Memory B cell (primary cell): ENCODE measurements around the gene UBR2.
"Not testable (repeated sequence)": the region's sequence is repeated elsewhere in the genome, so short reads cannot be mapped to it uniquely, and the experiment has no call there.

Source experiments
- ATAC-seq: fragments of 150-1000 bp; cut with Tn5 transposase; 2 replicates; pipeline ENCODE4 v1.10.0; 2021; ENCODE audit warnings: low read depth, mild to moderate bottlenecking, moderate library complexity
- DNase-seq, 2 donors: peaks; one replicate each; pipeline ENCODE4 v3.0.0; 2022; ENCODE audit warnings: low spot score in 2 of 2
- H3K27ac Mint-ChIP-seq: one replicate; pipeline ENCODE4 v1.8.0; 2022; ENCODE audit warnings: mild to moderate bottlenecking, moderate library complexity, mixed read lengths
- H3K27me3 Mint-ChIP-seq: one replicate; pipeline ENCODE4 v1.8.0; 2022; ENCODE audit warnings: mixed read lengths
- H3K36me3 Mint-ChIP-seq: one replicate; pipeline ENCODE4 v1.8.0; 2022; ENCODE audit warnings: mild to moderate bottlenecking, mixed read lengths
- H3K4me1 Mint-ChIP-seq: one replicate; pipeline ENCODE4 v1.8.0; 2022; ENCODE audit warnings: mixed read lengths
- H3K4me3 Mint-ChIP-seq: one replicate; pipeline ENCODE4 v1.8.0; 2022; ENCODE audit warnings: mild to moderate bottlenecking, moderate library complexity, mixed read lengths
- H3K9me3 Mint-ChIP-seq: one replicate; pipeline ENCODE4 v1.8.0; 2022; ENCODE audit warnings: mixed read lengths

Gene UBR2

DNA sequence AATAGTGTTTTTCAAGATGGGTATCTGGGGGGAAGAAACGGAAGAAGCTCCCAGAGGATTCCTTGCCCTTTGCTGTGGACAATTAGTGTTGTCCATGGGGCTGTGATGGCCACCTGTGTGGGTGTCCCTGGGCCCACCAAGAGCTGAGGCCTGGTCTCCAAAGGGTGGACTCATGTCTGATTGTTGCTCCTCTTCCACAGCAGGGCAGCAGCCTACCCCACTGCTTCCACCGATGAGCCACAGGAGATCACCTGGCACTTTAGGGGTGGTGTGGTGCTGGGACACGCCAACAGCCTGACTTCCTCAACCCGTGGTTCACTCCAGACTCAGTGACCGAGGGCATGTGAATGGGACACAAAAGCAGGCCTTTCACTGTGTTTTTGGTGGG is 133.4 kb downstream of the UBR2 start:
- Mint-ChIP-seq H3K36me3 (no peaks in the 10 kb centered on the region), H3K27me3 (no peaks in the 10 kb centered on the region), H3K4me3 (no peak overlapping the region), H3K4me1 (peaks cover 4% of the 10 kb centered on the region), H3K27ac (peak overlapping the region; percentile 47), H3K9me3 (no peaks in the 10 kb centered on the region)
- DNase-seq (no peak), ATAC-seq (no peak)

- Mint-ChIP-seq H3K27ac (no peak overlapping the region), H3K36me3 (no peaks in the 10 kb centered on the region), H3K9me3 (no peaks in the 10 kb centered on the region), H3K4me1 (peaks cover 4% of the 10 kb centered on the region), H3K27me3 (no peaks in the 10 kb centered on the region), H3K4me3 (no peak overlapping the region)
- DNase-seq (no peak), ATAC-seq (no peak)
These were observed 134.4 kb downstream of the UBR2 start for GRCh38 chr6:42698217-42698616.

DNA sequence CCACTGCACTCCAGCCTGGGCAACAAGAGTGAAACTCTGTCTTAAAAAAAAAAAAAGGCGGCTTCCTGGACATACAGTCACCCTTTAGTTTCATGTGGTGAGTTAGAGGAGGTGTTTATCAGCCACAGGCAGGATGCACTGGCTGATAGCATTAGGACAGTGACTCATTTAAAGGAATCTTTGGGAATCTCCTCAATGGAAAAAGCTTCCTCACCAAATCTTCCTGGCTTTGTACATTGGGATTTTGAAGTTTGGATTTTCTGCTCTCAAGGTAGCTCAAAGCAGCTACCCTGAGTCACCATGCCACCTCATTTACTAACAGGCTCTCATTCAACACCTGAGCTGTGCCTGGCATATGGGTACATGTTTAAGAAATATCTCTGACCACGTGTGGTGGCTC is 138.4 kb downstream of the UBR2 start:
- Mint-ChIP-seq H3K4me1 (no peaks in the 10 kb centered on the region), H3K27ac (no peak overlapping the region), H3K4me3 (no peak overlapping the region), H3K9me3 (no peaks in the 10 kb centered on the region), H3K36me3 (no peaks in the 10 kb centered on the region), H3K27me3 (no peaks in the 10 kb centered on the region)
- no peak for DNase-seq
- no peak for ATAC-seq

- not testable (repeated sequence) for ATAC-seq, H3K27ac Mint-ChIP-seq, H3K27me3 Mint-ChIP-seq, H3K4me1 Mint-ChIP-seq, H3K36me3 Mint-ChIP-seq, H3K4me3 Mint-ChIP-seq, H3K9me3 Mint-ChIP-seq, DNase-seq
These were observed 139.0 kb downstream of the UBR2 start for GRCh38 chr6:42702786-42703185.

GRCh38 chr6:42704251-42704936 is 140.6 kb downstream of the UBR2 start:
- Mint-ChIP-seq H3K27me3 (no peaks in the 10 kb centered on the region), H3K4me1 (no peaks in the 10 kb centered on the region), H3K27ac (no peak overlapping the region), H3K36me3 (no peaks in the 10 kb centered on the region), H3K4me3 (no peak overlapping the region), H3K9me3 (no peaks in the 10 kb centered on the region)
- DNase-seq (no peak), ATAC-seq (no peak)

DNA sequence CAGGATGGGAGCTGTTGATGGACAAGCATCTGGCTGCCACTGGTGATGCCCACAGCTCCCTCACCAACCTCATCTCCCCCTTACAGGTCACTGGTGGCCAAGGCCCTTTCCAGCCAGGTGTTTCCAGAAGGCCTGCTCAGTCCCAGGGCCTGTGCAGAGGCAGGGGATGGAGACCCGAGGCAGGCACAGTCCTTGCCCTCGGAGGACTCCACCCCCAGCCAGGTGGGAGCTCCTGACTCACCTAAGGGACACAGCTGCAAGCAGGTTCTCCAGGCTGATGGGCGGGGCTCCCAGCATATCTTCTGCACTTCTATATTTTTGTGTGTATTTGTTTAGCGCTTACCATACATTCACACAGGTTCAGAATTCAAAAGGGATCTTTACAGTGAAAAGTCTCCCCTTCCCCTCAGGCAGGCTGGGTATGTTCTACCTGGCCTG is 141.1 kb downstream of the UBR2 start:
- no peaks in the 10 kb centered on the region for H3K4me1 Mint-ChIP-seq
- no peaks in the 10 kb centered on the region for H3K9me3 Mint-ChIP-seq
- no peak for DNase-seq
- no peaks in the 10 kb centered on the region for H3K36me3 Mint-ChIP-seq
- H3K4me3 Mint-ChIP-seq = no peak overlapping the region
- no peak overlapping the region for H3K27ac Mint-ChIP-seq
- H3K27me3 Mint-ChIP-seq = no peaks in the 10 kb centered on the region
- ATAC-seq = no peak

DNA sequence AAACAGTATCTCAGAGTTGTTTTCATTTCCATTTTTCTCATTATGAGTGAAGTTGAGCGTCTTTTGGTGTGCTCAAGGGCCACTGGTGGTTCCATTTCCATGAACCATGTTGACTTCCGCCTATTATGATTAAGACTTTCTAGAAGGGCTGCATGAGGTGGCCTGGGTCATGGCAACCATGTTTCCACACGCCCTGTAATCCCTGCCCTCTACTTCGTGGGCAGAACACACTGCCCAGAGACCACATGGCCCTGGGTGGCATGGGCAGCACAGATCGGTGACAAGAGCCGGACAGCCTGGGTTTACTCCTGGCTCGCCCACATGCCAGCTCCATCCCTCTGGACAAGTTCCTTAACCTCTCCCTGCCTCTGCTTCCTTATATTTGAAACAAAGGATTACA is 143.8 kb downstream of the UBR2 start:
- H3K4me3 Mint-ChIP-seq = no peak overlapping the region
- DNase-seq (no peak), ATAC-seq (no peak)
- H3K27me3 Mint-ChIP-seq = no peaks in the 10 kb centered on the region
- no peak overlapping the region for H3K27ac Mint-ChIP-seq
- H3K9me3 Mint-ChIP-seq = peaks cover 3% of the 10 kb centered on the region
- no peaks in the 10 kb centered on the region for H3K4me1 Mint-ChIP-seq
- H3K36me3 Mint-ChIP-seq = peaks cover 3% of the 10 kb centered on the region

- no peak for ATAC-seq
- Mint-ChIP-seq H3K27me3 (no peaks in the 10 kb centered on the region), H3K4me1 (no peaks in the 10 kb centered on the region), H3K36me3 (peaks cover 3% of the 10 kb centered on the region), H3K27ac (no peak overlapping the region), H3K9me3 (peaks cover 3% of the 10 kb centered on the region), H3K4me3 (no peak overlapping the region)
- no peak for DNase-seq
These were observed 144.3 kb downstream of the UBR2 start for GRCh38 chr6:42708096-42708495.

DNA sequence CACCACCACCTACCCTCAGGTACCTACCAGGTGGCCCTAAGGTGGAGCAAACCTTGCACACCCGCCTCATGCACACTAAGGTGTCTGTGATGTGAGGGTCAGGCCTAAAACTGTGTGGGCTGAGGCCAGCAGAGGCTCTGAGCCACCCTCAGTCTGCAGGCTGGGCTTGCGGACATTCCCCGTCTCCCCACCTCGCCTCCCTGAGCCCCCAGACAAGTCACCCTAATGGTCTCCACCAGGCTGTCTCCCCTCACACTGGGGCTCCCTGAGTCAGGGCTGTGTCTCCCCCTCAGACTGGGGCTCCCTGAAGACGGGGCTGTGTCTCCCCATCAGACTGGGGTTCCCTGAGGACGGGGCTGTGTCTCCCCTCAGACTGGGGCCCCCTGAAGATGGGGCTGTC is 146.0 kb downstream of the UBR2 start:
- H3K4me3 Mint-ChIP-seq = no peak overlapping the region
- peaks cover 3% of the 10 kb centered on the region for H3K9me3 Mint-ChIP-seq
- peaks cover 3% of the 10 kb centered on the region for H3K36me3 Mint-ChIP-seq
- no peaks in the 10 kb centered on the region for H3K27me3 Mint-ChIP-seq
- DNase-seq (no peak), ATAC-seq (no peak)
- no peaks in the 10 kb centered on the region for H3K4me1 Mint-ChIP-seq
- no peak overlapping the region for H3K27ac Mint-ChIP-seq

DNA sequence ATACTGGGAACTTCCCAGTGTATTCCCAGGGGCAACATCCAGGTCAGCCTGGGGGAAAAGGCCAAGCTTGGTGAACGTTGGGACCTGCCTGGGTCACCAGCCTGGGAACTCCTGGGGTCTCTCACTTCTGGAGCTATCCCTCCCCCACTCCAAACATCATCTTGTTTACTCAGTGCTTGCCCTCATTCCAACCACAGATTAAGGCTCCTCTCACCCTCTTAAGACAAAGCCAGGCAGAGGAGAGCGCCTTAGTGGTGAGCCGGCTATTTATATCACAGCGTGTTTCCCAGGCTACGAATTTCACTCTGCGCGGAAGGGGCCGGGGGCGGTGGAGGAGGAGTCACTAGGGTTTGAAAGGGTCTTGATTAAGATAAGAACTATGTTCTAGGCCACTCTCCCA is 146.5 kb downstream of the UBR2 start:
- ATAC-seq = no peak

DNA sequence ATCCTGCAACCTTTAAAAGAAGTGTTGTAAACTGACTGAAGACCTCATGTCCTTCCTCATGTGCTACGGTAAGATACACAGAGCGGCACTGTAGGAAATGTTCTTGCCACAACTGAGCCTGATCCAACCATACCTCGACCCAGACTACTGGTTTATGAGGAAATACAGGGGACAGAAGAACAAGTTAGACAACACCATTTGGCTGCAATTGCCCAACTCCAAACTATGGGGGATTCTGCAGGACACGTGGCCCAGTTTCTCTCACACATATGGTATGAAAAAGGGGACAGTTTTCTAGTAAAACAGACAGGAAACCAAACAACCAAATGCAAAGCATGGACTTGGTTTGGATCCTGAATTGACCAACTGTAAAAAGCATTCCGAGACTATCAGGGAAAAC is 148.1 kb downstream of the UBR2 start:
- H3K4me3 Mint-ChIP-seq = no peak overlapping the region
- no peaks in the 10 kb centered on the region for H3K4me1 Mint-ChIP-seq
- H3K9me3 Mint-ChIP-seq = peaks cover 3% of the 10 kb centered on the region
- ATAC-seq = no peak
- no peak overlapping the region for H3K27ac Mint-ChIP-seq
- H3K36me3 Mint-ChIP-seq = peaks cover 3% of the 10 kb centered on the region
- no peak for DNase-seq
- no peaks in the 10 kb centered on the region for H3K27me3 Mint-ChIP-seq

More for the DNA sequence above, 146.5 kb downstream of the UBR2 start:
- Mint-ChIP-seq H3K27ac (no peak overlapping the region), H3K36me3 (peaks cover 3% of the 10 kb centered on the region), H3K9me3 (peaks cover 3% of the 10 kb centered on the region), H3K4me1 (no peaks in the 10 kb centered on the region), H3K4me3 (no peak overlapping the region), H3K27me3 (no peaks in the 10 kb centered on the region)
- DNase-seq = no peak

GRCh38 chr6:42714098-42714761 is 150.4 kb downstream of the UBR2 start:
- H3K9me3 Mint-ChIP-seq = peaks cover 3% of the 10 kb centered on the region
- no peak overlapping the region for H3K4me3 Mint-ChIP-seq
- no peaks in the 10 kb centered on the region for H3K4me1 Mint-ChIP-seq
- DNase-seq (no peak), ATAC-seq (no peak)
- peaks cover 3% of the 10 kb centered on the region for H3K36me3 Mint-ChIP-seq
- no peaks in the 10 kb centered on the region for H3K27me3 Mint-ChIP-seq
- H3K27ac Mint-ChIP-seq = no peak overlapping the region

- DNase-seq (no peak), ATAC-seq (no peak)
- Mint-ChIP-seq H3K27ac (no peak overlapping the region), H3K27me3 (no peaks in the 10 kb centered on the region), H3K9me3 (peaks cover 3% of the 10 kb centered on the region), H3K4me3 (no peak overlapping the region), H3K4me1 (no peaks in the 10 kb centered on the region), H3K36me3 (peaks cover 3% of the 10 kb centered on the region)
These were observed 152.0 kb downstream of the UBR2 start for GRCh38 chr6:42715871-42716270.

- Mint-ChIP-seq H3K4me1 (no peaks in the 10 kb centered on the region), H3K36me3 (no peaks in the 10 kb centered on the region), H3K27ac (no peak overlapping the region), H3K9me3 (no peaks in the 10 kb centered on the region), H3K4me3 (no peak overlapping the region), H3K27me3 (peaks cover 4% of the 10 kb centered on the region)
- DNase-seq (no peak), ATAC-seq (no peak)
These were observed 156.9 kb downstream of the UBR2 start for GRCh38 chr6:42720739-42721138.

GRCh38 chr6:42722497-42722896 is 158.7 kb downstream of the UBR2 start, which contains the start of gene PRPH2:
PRPH2 (minus strand) TSS chr6:42722597; CDS start chr6:42722334, 263 bp downstream.
- peaks cover 7% of the 10 kb centered on the region for H3K4me1 Mint-ChIP-seq
- H3K9me3 Mint-ChIP-seq = no peaks in the 10 kb centered on the region
- H3K27ac Mint-ChIP-seq = no peak within 1 kb of the TSS
- H3K36me3 Mint-ChIP-seq = no peaks in the 10 kb centered on the region
- no peak for ATAC-seq
- H3K4me3 Mint-ChIP-seq = no peak within 1 kb of the TSS
- DNase-seq = no peak
- H3K27me3 Mint-ChIP-seq = peaks cover 4% of the 10 kb centered on the region
